Measurements from ENCODE around the gene ARHGEF28. TPM values are rescaled to one million over a fixed set of nuclear protein-coding genes. Genes with fewer than 3 reads are reported as not detected.

ARHGEF28 gene
- total and polyA plus RNA-seq, 5 experiments from 2014 or later: 0.52 TPM; not detected in 4

GRCh38 chr5:73792687-73793320, 166.8 kb downstream of the ARHGEF28 start:
- no peaks in the 10 kb centered on the region for H3K36me3 Mint-ChIP-seq
- POLR2A ChIA-PET: no interaction called here
- DNase-seq: peak; percentile 27 to 79 (median 50)
- peaks cover 12 to 31% (median 18%) of the 10 kb centered on the region in 5 donors for H3K27me3 Mint-ChIP-seq
- no peaks in the 10 kb centered on the region for H3K9me3 Mint-ChIP-seq
- peaks cover 0 to 4% (median 0%) of the 10 kb centered on the region in 4 donors for H3K4me1 Mint-ChIP-seq
- H3K4me3 Mint-ChIP-seq: no peak overlapping the region
- H3K27ac Mint-ChIP-seq: no peak overlapping the region
- ATAC-seq: peak; percentile 50 to 64

GRCh38 chr5:73793911-73794310, 167.9 kb downstream of the ARHGEF28 start:
- Mint-ChIP-seq H3K27me3 (peaks cover 18 to 42% (median 19%) of the 10 kb centered on the region in 5 donors), H3K9me3 (no peaks in the 10 kb centered on the region), H3K27ac (no peak overlapping the region), H3K4me3 (no peak overlapping the region), H3K4me1 (peaks cover 0 to 4% (median 0%) of the 10 kb centered on the region in 4 donors), H3K36me3 (no peaks in the 10 kb centered on the region)
- ATAC-seq: no peak
- no peak for DNase-seq
- POLR2A ChIA-PET: no interaction called here

GRCh38 chr5:73796164-73797131, 170.5 kb downstream of the ARHGEF28 start:
- H3K27me3 Mint-ChIP-seq: peaks cover 23 to 60% (median 25%) of the 10 kb centered on the region in 5 donors
- POLR2A ChIA-PET: no interaction called here
- H3K27ac Mint-ChIP-seq: peak overlapping the region in 2 of 10 donors; percentile 22 to 32
- no peak overlapping the region for H3K4me3 Mint-ChIP-seq
- peaks cover 0 to 4% (median 0%) of the 10 kb centered on the region in 4 donors for H3K4me1 Mint-ChIP-seq
- DNase-seq (peak in 1 of 10 donors; percentile 5), ATAC-seq (peak in 1 of 2 donors; percentile 38)
- H3K9me3 Mint-ChIP-seq: no peaks in the 10 kb centered on the region
- H3K36me3 Mint-ChIP-seq: no peaks in the 10 kb centered on the region

- Mint-ChIP-seq H3K36me3 (no peaks in the 10 kb centered on the region), H3K9me3 (no peaks in the 10 kb centered on the region), H3K4me3 (no peak overlapping the region), H3K4me1 (peaks cover 0 to 4% (median 0%) of the 10 kb centered on the region in 4 donors), H3K27me3 (peaks cover 23 to 60% (median 27%) of the 10 kb centered on the region in 5 donors), H3K27ac (no peak overlapping the region)
- ATAC-seq (no peak), DNase-seq (no peak)
- POLR2A ChIA-PET: no interaction called here
Observed at GRCh38 chr5:73797132-73797510, 171.1 kb downstream of the ARHGEF28 start.

GRCh38 chr5:73799401-73799972, 173.5 kb downstream of the ARHGEF28 start:
- no peaks in the 10 kb centered on the region for H3K9me3 Mint-ChIP-seq
- ATAC-seq: no peak

GRCh38 chr5:73801686-73802085, 175.7 kb downstream of the ARHGEF28 start:
- Mint-ChIP-seq H3K27me3 (peaks cover 12 to 38% (median 22%) of the 10 kb centered on the region in 5 donors), H3K4me1 (no peaks in the 10 kb centered on the region), H3K36me3 (no peaks in the 10 kb centered on the region), H3K9me3 (no peaks in the 10 kb centered on the region), H3K4me3 (no peak overlapping the region), H3K27ac (no peak overlapping the region)
- ATAC-seq (no peak), DNase-seq (no peak)
- POLR2A ChIA-PET: no interaction called here

More at GRCh38 chr5:73799401-73799972, 173.5 kb downstream of the ARHGEF28 start:
- Mint-ChIP-seq H3K4me1 (peaks cover 0 to 4% (median 0%) of the 10 kb centered on the region in 4 donors), H3K4me3 (no peak overlapping the region), H3K36me3 (no peaks in the 10 kb centered on the region), H3K27me3 (peaks cover 19 to 48% (median 24%) of the 10 kb centered on the region in 5 donors), H3K27ac (no peak overlapping the region)
- DNase-seq: no peak
- POLR2A ChIA-PET: no interaction called here

- POLR2A ChIA-PET: no interaction called here
- Mint-ChIP-seq H3K9me3 (no peaks in the 10 kb centered on the region), H3K27ac (no peak overlapping the region), H3K4me1 (no peaks in the 10 kb centered on the region), H3K4me3 (no peak overlapping the region), H3K27me3 (peaks cover 6 to 20% (median 18%) of the 10 kb centered on the region in 5 donors), H3K36me3 (no peaks in the 10 kb centered on the region)
- DNase-seq (no peak), ATAC-seq (no peak)
Observed at GRCh38 chr5:73805449-73805848, 179.5 kb downstream of the ARHGEF28 start.

- ATAC-seq (no peak), DNase-seq (no peak)
- H3K9me3 Mint-ChIP-seq: no peaks in the 10 kb centered on the region
- peak overlapping the region in 1 of 10 donors; percentile 5 for H3K27ac Mint-ChIP-seq
- no peaks in the 10 kb centered on the region for H3K36me3 Mint-ChIP-seq
- POLR2A ChIA-PET: no interaction called here
- H3K27me3 Mint-ChIP-seq: peaks cover 7 to 34% (median 15%) of the 10 kb centered on the region in 5 donors
- no peaks in the 10 kb centered on the region for H3K4me1 Mint-ChIP-seq
- H3K4me3 Mint-ChIP-seq: no peak overlapping the region
Observed at GRCh38 chr5:73808911-73809310, 182.9 kb downstream of the ARHGEF28 start.

GRCh38 chr5:73810429-73810828, 184.4 kb downstream of the ARHGEF28 start:
- Mint-ChIP-seq H3K36me3 (no peaks in the 10 kb centered on the region), H3K27me3 (peaks cover 3 to 38% (median 13%) of the 10 kb centered on the region in 5 donors), H3K4me1 (no peaks in the 10 kb centered on the region), H3K27ac (no peak overlapping the region), H3K9me3 (no peaks in the 10 kb centered on the region), H3K4me3 (no peak overlapping the region)
- no peak for DNase-seq
- ATAC-seq: no peak
- POLR2A ChIA-PET: no interaction called here

- DNase-seq (no peak), ATAC-seq (no peak)
- Mint-ChIP-seq H3K4me3 (no peak overlapping the region), H3K9me3 (no peaks in the 10 kb centered on the region), H3K27ac (no peak overlapping the region), H3K27me3 (peaks cover 4 to 44% (median 13%) of the 10 kb centered on the region in 5 donors), H3K4me1 (no peaks in the 10 kb centered on the region), H3K36me3 (no peaks in the 10 kb centered on the region)
- POLR2A ChIA-PET: no interaction called here
Observed at GRCh38 chr5:73812457-73812856, 186.5 kb downstream of the ARHGEF28 start.

GRCh38 chr5:73812962-73813588, 187.1 kb downstream of the ARHGEF28 start:
- no peaks in the 10 kb centered on the region for H3K36me3 Mint-ChIP-seq
- H3K27me3 Mint-ChIP-seq: peaks cover 4 to 40% (median 13%) of the 10 kb centered on the region in 5 donors
- no peak overlapping the region for H3K4me3 Mint-ChIP-seq
- no peaks in the 10 kb centered on the region for H3K9me3 Mint-ChIP-seq
- POLR2A ChIA-PET: no interaction called here
- no peaks in the 10 kb centered on the region for H3K4me1 Mint-ChIP-seq
- H3K27ac Mint-ChIP-seq: no peak overlapping the region
- DNase-seq (no peak), ATAC-seq (no peak)

GRCh38 chr5:73814233-73814846, 188.3 kb downstream of the ARHGEF28 start:
- DNase-seq (no peak), ATAC-seq (no peak)
- H3K36me3 Mint-ChIP-seq: no peaks in the 10 kb centered on the region
- no peaks in the 10 kb centered on the region for H3K4me1 Mint-ChIP-seq
- POLR2A ChIA-PET: no interaction called here
- H3K9me3 Mint-ChIP-seq: no peaks in the 10 kb centered on the region
- H3K27ac Mint-ChIP-seq: no peak overlapping the region
- peaks cover 2 to 29% (median 11%) of the 10 kb centered on the region in 5 donors for H3K27me3 Mint-ChIP-seq
- H3K4me3 Mint-ChIP-seq: no peak overlapping the region

All from naive thymus-derived CD8-positive, alpha-beta T cell (primary cell).